HTR-8/SVneo (cell line): Measurements from ENCODE around the gene SRD5A1.
"Not testable (repeated sequence)": the region's sequence is repeated elsewhere in the genome, so short reads cannot be mapped to it uniquely, and the experiment has no call there.

Experiments
- DNase-seq: peaks from one replicate; pipeline ENCODE4 v3.0.0; 2011; ENCODE audit warnings: low spot score, mixed read lengths; ENCODE audit not compliant: insufficient read length
- FAIRE-seq: peaks from 2 replicates; lab custom pipeline; 2011; peaks lifted over from hg19 to GRCh38; lab: Jason Lieb, UNC

SRD5A1 gene

DNA sequence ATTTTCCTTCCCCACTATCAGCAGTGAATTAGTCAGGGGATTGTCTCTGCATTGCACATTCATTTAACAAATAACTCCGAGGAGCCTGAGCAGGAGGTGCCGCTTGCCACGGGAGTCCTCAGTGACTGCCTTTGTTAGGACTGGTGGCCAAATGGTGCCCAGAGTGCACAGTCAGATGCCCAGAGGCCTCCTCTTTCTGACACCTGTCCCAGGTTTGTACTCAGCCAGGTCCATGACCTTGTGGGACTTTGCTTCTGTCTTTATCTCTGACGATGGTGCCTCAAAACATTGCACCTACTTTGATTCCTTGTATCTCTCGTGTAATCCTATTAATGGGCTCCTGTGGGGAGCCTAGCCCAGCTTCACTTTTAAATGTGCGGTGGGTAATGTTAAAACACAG is 4.3 kb downstream of the SRD5A1 start:
- FAIRE-seq (no peak), DNase-seq (no peak)

DNA sequence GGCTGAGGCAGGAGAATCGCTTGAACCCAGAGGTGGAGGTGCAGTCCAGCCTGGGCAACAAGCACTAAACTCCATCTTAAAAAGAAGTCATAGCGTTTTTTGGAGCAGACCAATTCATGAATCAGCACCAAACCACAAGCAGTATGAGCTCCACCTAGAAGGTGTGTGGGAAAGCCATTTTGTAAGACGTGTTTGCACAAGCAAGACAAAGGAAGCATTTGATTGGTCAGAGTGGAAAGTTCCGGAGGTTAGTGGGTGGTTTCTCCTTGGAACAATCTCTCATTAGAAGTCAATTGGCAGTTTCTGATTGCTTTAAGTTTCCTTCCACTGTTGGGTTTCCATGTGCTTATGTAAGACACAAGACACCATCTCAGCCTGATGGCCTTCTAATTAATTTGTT is 5.0 kb downstream of the SRD5A1 start:
- DNase-seq (no peak), FAIRE-seq (no peak)

GRCh38 chr5:6642655-6643054 is 9.4 kb downstream of the SRD5A1 start:
- FAIRE-seq (no peak), DNase-seq (no peak)

GRCh38 chr5:6644794-6645241 is 11.6 kb downstream of the SRD5A1 start:
- DNase-seq: no peak
- FAIRE-seq: no peak

DNA sequence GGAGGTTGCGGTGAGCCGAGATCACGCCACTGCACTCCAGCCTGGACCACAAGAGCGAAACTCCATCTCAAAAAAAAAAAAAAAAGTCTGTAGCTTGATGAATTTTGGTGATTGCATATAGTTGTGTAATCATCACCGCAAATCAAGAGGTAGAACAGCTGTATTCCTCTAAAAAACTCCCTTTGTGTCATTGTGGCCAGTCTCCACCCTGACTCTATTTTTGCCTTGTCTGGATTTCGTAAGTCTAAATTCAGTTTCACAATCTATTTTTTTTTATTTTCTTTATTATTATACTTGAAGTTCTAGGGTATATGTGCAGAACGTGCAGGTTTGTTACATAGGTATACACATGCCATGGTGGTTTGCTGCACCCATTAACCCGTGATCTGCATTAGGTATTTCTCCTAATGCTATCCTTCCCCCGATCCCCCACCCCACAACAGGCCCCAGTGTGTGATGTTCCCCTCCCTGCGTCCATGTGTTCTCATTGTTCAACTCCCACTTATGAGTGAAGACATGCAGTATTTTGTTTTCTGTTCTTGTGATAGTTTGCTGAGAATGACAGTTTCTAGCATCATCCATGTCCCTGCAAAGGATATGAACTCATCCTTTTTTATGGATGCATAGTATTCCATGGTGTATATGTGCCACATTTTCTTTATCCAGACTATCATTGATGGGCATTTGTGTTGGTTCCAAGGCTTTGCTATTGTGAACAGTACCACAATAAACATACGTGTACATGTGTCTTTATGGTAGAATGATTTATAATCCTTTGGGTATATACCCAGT is 12.5 kb downstream of the SRD5A1 start:
- not testable (repeated sequence) for DNase-seq

GRCh38 chr5:6649186-6649585 is 15.9 kb downstream of the SRD5A1 start:
- FAIRE-seq: no peak
- no peak for DNase-seq

More for the DNA sequence above, 12.5 kb downstream of the SRD5A1 start:
- FAIRE-seq: not testable (repeated sequence)

GRCh38 chr5:6649681-6650080 is 16.4 kb downstream of the SRD5A1 start:
- FAIRE-seq (no peak), DNase-seq (no peak)

GRCh38 chr5:6652025-6652424 is 18.8 kb downstream of the SRD5A1 start:
- FAIRE-seq: no peak

GRCh38 chr5:6655432-6655831 is 22.2 kb downstream of the SRD5A1 start:
- FAIRE-seq: no peak
- DNase-seq: no peak

More at GRCh38 chr5:6652025-6652424, 18.8 kb downstream of the SRD5A1 start:
- DNase-seq: no peak

- FAIRE-seq: no peak
Measured at GRCh38 chr5:6656680-6657079, 23.4 kb downstream of the SRD5A1 start.

GRCh38 chr5:6659941-6660684 is 26.9 kb downstream of the SRD5A1 start:
- FAIRE-seq: no peak
- DNase-seq: no peak

More at GRCh38 chr5:6656680-6657079, 23.4 kb downstream of the SRD5A1 start:
- no peak for DNase-seq

DNA sequence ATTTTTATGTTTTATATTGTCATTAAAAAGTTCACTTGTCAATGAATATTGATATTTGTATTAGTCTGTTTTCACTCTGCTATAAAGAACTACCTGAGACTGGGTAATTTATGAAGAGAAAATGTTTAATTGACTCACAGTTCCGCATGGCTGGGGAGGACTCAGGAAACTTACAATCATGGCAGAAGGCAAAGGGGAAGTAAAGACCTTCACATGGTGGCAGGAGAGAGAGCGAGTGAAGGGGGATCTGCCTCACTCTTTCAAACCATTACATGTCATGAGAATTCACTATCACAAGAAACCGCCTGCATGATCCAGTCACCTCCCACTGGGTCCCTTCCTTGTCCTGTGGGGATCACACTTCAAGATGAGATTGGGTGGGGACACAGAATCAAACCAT is 27.4 kb downstream of the SRD5A1 start:
- no peak for FAIRE-seq
- DNase-seq: no peak

DNA sequence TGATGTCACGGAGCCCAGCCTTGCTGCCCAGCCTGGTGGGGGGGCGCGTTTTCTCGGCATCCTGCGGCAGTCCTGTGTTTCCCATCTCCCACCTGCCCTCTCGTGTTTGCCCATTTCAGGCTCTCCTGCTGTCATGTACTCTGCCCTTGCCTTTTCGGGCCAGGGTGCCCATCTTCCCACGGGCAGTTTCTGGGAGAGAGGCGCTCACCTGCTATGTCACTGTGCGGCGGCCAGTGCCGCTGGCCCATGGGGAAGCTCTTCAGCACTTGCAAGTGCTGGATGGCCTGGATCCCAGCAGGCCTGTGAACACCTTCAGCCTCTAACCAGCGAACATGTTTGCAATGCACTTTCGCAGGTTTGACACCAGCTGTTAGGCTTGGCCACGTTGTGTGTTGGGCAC is 33.5 kb downstream of the SRD5A1 start:
- peak; percentile 77 for FAIRE-seq
- DNase-seq: no peak

DNA sequence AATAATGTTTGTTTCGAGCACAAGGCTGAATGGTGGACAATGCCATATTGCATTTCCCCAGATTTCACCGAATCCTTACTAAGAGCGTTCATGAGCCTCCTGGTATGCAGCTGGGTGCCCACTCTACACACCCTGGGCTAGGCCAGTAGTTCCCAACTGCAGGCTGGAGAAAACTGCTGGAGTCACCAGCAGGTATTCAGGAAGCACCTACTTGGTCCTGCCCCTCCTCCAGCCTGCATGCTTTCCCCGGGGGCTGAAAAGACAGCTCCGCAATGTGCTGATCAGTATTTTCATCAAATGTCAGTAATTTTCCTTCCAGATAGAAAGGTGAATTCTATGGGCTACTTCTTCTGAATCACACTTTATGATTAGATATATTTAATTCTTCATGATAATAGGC is 34.4 kb downstream of the SRD5A1 start:
- FAIRE-seq (no peak), DNase-seq (no peak)

DNA sequence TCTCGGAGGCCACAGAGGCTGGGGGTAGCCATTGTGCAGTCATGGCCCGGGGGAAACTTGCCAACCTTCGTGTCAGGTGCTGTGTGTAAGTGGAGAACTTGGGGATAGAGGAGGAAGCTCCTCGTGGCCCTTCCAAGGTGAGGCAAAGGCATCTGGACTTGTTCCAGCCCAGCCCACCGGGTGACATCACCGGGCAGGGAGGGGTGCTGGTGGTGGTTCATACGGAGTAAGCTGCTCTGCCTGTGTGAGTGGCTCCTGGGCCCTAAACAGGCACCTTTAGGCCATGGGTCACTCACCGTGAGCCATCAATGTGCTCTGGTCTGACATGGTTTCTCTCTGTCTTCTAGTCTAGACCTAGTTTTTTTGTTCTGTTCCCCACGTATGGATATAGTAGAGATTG is 35.5 kb downstream of the SRD5A1 start:
- FAIRE-seq, DNase-seq: not testable (repeated sequence)

DNA sequence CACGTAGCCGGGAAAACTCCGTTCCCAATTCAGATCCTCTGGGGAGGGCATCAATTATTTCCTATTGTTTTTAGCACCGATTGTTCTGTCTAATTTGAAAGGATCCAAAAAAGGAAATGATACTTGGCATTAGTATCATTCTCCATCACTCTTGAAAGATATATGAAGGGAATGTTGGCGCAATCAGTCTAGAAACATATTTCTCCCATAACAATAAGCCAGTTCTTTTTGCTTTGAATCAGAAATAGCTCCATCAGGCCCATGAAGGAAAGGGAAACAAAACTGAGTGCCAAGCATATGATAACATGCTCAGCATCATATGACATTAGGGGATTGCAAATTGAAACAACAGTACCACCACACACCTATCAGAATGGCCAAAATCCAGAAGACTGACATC is 39.8 kb downstream of the SRD5A1 start:
- DNase-seq: no peak
- FAIRE-seq: no peak

GRCh38 chr5:6673963-6674362 is 40.7 kb downstream of the SRD5A1 start:
- no peak for DNase-seq
- FAIRE-seq: no peak

DNA sequence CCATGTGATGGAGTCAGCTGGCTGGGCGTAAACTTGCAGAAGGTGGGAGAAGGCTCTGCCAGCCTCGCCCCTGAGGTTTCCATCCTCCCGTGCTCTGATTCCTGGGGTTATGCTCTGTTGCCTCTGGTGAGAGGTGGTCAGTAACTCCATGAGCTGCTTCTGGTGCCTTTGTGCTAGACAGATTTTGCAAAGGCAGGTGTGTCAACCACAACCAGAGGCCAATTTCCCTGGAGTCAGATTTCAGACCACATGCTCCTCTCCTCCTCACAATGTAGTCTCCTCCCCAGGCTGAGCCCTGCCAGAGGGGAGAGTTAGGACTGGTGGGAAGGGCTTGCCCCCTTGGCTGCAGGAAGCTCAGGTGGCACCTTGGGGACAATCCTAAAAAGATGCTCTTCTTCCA is 41.2 kb downstream of the SRD5A1 start:
- FAIRE-seq (peak; percentile 20), DNase-seq (no peak)

DNA sequence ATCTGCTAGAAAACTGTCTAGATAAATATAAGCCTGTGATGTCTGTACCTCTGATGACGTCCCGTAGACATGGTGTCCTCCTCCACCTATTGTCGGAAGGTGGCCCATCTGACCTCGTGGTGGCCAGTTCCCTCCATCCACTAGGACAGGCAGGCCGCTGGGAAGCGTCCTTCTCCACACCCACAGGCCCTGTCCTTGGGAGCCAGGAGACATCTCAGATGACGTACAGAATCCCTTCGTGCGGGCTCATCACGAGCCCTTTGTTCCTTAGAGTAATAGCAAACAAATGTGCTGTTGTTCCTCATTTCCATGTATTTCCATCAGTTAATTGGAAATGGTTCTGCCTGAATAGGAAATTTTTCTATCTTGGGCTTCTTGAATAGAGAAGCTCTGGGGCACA is 41.6 kb downstream of the SRD5A1 start:
- no peak for FAIRE-seq

DNA sequence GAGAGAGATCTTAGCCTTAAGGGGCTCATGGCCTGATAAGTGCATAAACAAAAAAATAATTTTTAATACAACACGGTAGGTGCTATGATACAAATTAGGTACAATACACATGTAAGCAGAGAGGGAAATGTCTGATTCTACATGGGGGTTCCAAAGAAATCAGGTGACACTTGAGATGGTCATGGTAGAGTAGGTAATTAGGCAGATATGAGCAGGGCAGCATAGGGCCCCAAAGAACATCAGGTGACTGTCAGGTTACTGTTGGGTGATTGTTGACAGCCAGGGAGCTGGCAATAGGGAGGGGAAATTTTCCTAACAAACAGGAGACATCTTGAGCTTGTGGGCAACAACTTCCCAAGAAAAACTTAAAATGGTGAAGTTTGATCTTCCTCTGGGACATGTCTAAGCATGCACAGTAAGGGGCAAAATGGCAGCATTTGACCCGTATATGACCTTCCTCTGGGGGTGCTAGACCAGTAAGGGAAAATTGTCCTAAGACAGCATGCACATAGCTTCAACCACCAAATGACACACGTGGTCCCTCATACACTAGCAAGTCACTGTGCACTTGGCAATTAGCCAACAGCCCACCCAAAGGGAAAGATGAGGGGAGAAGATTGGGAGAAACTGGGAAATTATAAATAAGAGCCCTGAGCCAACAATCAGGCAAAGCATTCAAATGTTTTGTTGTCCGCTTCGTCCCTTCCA is 42.7 kb downstream of the SRD5A1 start:
- FAIRE-seq (no peak), DNase-seq (no peak)

More for the DNA sequence above, 41.6 kb downstream of the SRD5A1 start:
- no peak for DNase-seq

DNA sequence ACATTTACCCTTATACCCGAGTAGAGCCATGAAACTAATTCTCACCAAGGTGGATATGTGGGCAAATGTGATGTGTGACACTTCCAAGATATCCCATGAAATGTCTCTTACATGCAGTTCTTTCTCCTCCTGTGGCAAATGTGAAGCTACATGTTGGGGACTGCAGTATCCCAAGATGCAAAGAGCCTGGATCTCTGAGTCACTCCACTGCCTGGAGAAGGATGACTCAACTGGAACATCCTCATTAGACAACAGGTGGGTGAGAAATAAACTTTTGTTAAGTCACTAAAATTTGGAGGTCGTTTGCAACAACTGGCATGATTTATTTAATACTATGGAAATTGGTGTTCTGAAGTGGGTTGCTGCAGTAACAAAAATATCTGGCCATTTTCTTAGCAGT is 43.5 kb downstream of the SRD5A1 start:
- FAIRE-seq: no peak
- DNase-seq: no peak
